ENCODE measurements around the gene DAB2IP. TPM values are rescaled to one million over a fixed set of nuclear protein-coding genes. Genes with fewer than 3 reads are reported as not detected.

The DAB2IP gene
- total RNA-seq, 2 experiments from 2014 or later, result not detected

GRCh38 chr9:121652838-121653231 is 1.4 kb downstream of the DAB2IP start:
- Mint-ChIP-seq H3K4me3 (no peak overlapping the region), H3K9me3 (no peaks in the 10 kb centered on the region), H3K27me3 (peaks cover 45% of the 10 kb centered on the region), H3K4me1 (peaks cover 2% of the 10 kb centered on the region), H3K36me3 (ENCODE audit: low read depth) (no peaks in the 10 kb centered on the region), H3K27ac (no peak overlapping the region)
- CTCF ChIA-PET, result interaction anchor here (0.6 to 1.0 kb wide), 2 partner anchors 12 to 103 kb away, joined by 3 to 4 read pairs; no protein-coding TSS in a partner anchor
- POLR2A ChIA-PET, result no interaction called here
- no peak for DNase-seq

- no peak overlapping the region for H3K27ac Mint-ChIP-seq
- ChIA-PET POLR2A (no interaction called here), CTCF (no interaction called here)
- no peaks in the 10 kb centered on the region for H3K9me3 Mint-ChIP-seq
- DNase-seq, result no peak
- peaks cover 2% of the 10 kb centered on the region for H3K4me1 Mint-ChIP-seq
- peaks cover 41% of the 10 kb centered on the region for H3K27me3 Mint-ChIP-seq
- H3K4me3 Mint-ChIP-seq, result no peak overlapping the region
- H3K36me3 Mint-ChIP-seq (ENCODE audit: low read depth), result no peaks in the 10 kb centered on the region
Observed at GRCh38 chr9:121654499-121655140, 3.2 kb downstream of the DAB2IP start.

GRCh38 chr9:121655231-121655755 is 3.9 kb downstream of the DAB2IP start:
- H3K4me3 Mint-ChIP-seq, result no peak overlapping the region
- H3K9me3 Mint-ChIP-seq, result no peaks in the 10 kb centered on the region
- DNase-seq, result no peak
- ChIA-PET CTCF (no interaction called here), POLR2A (no interaction called here)
- peaks cover 2% of the 10 kb centered on the region for H3K4me1 Mint-ChIP-seq
- peaks cover 37% of the 10 kb centered on the region for H3K27me3 Mint-ChIP-seq
- no peaks in the 10 kb centered on the region for H3K36me3 Mint-ChIP-seq (ENCODE audit: low read depth)
- no peak overlapping the region for H3K27ac Mint-ChIP-seq

- CTCF ChIA-PET, result no interaction called here
- H3K9me3 Mint-ChIP-seq, result no peaks in the 10 kb centered on the region
- peaks cover 26% of the 10 kb centered on the region for H3K27me3 Mint-ChIP-seq
Observed at GRCh38 chr9:121656941-121657470, 5.6 kb downstream of the DAB2IP start.

GRCh38 chr9:121658166-121658565 is 6.7 kb downstream of the DAB2IP start:
- H3K36me3 Mint-ChIP-seq (ENCODE audit: low read depth), result no peaks in the 10 kb centered on the region
- CTCF ChIA-PET, result no interaction called here
- no peaks in the 10 kb centered on the region for H3K4me1 Mint-ChIP-seq
- peaks cover 23% of the 10 kb centered on the region for H3K27me3 Mint-ChIP-seq
- POLR2A ChIA-PET, result no interaction called here
- DNase-seq, result no peak
- no peak overlapping the region for H3K27ac Mint-ChIP-seq
- no peaks in the 10 kb centered on the region for H3K9me3 Mint-ChIP-seq
- no peak overlapping the region for H3K4me3 Mint-ChIP-seq

More at GRCh38 chr9:121656941-121657470, 5.6 kb downstream of the DAB2IP start:
- Mint-ChIP-seq H3K4me1 (no peaks in the 10 kb centered on the region), H3K36me3 (ENCODE audit: low read depth) (no peaks in the 10 kb centered on the region), H3K27ac (no peak overlapping the region), H3K4me3 (no peak overlapping the region)
- DNase-seq, result no peak
- POLR2A ChIA-PET, result no interaction called here

- Mint-ChIP-seq H3K9me3 (no peaks in the 10 kb centered on the region), H3K4me3 (no peak overlapping the region), H3K27me3 (peaks cover 21% of the 10 kb centered on the region), H3K36me3 (ENCODE audit: low read depth) (no peaks in the 10 kb centered on the region), H3K4me1 (no peaks in the 10 kb centered on the region), H3K27ac (no peak overlapping the region)
- ChIA-PET CTCF (no interaction called here), POLR2A (no interaction called here)
- DNase-seq, result no peak
Observed at GRCh38 chr9:121658591-121658990, 7.2 kb downstream of the DAB2IP start.

- Mint-ChIP-seq H3K36me3 (ENCODE audit: low read depth) (no peaks in the 10 kb centered on the region), H3K9me3 (no peaks in the 10 kb centered on the region), H3K27ac (no peak overlapping the region), H3K4me1 (no peaks in the 10 kb centered on the region), H3K4me3 (no peak overlapping the region), H3K27me3 (peaks cover 19% of the 10 kb centered on the region)
- ChIA-PET POLR2A (no interaction called here), CTCF (interaction anchor here (1.0 kb wide), 1 partner anchor 24 kb away, joined by 3 read pairs; no protein-coding TSS in a partner anchor)
- no peak for DNase-seq
Observed at GRCh38 chr9:121660367-121660766, 8.9 kb downstream of the DAB2IP start.

GRCh38 chr9:121660876-121661275 is 9.4 kb downstream of the DAB2IP start:
- H3K27ac Mint-ChIP-seq, result no peak overlapping the region
- no peak overlapping the region for H3K4me3 Mint-ChIP-seq
- peaks cover 19% of the 10 kb centered on the region for H3K27me3 Mint-ChIP-seq
- no peaks in the 10 kb centered on the region for H3K9me3 Mint-ChIP-seq
- CTCF ChIA-PET, result no interaction called here
- no peaks in the 10 kb centered on the region for H3K36me3 Mint-ChIP-seq (ENCODE audit: low read depth)
- POLR2A ChIA-PET, result no interaction called here
- no peaks in the 10 kb centered on the region for H3K4me1 Mint-ChIP-seq
- no peak for DNase-seq

- peaks cover 22% of the 10 kb centered on the region for H3K27me3 Mint-ChIP-seq
- POLR2A ChIA-PET, result no interaction called here
Observed at GRCh38 chr9:121661328-121661727, 9.9 kb downstream of the DAB2IP start.

GRCh38 chr9:121662359-121662758 is 10.9 kb downstream of the DAB2IP start:
- H3K4me3 Mint-ChIP-seq, result no peak overlapping the region
- no peaks in the 10 kb centered on the region for H3K36me3 Mint-ChIP-seq (ENCODE audit: low read depth)
- H3K27ac Mint-ChIP-seq, result no peak overlapping the region
- ChIA-PET CTCF (interaction anchor here (0.9 kb wide), 1 partner anchor 112 kb away, joined by 4 read pairs; no protein-coding TSS in a partner anchor), POLR2A (no interaction called here)
- DNase-seq, result no peak
- H3K27me3 Mint-ChIP-seq, result peaks cover 20% of the 10 kb centered on the region
- H3K9me3 Mint-ChIP-seq, result no peaks in the 10 kb centered on the region
- no peaks in the 10 kb centered on the region for H3K4me1 Mint-ChIP-seq

More at GRCh38 chr9:121661328-121661727, 9.9 kb downstream of the DAB2IP start:
- no peak for DNase-seq
- CTCF ChIA-PET, result no interaction called here
- no peaks in the 10 kb centered on the region for H3K36me3 Mint-ChIP-seq (ENCODE audit: low read depth)
- H3K27ac Mint-ChIP-seq, result no peak overlapping the region
- H3K4me3 Mint-ChIP-seq, result no peak overlapping the region
- H3K9me3 Mint-ChIP-seq, result no peaks in the 10 kb centered on the region
- H3K4me1 Mint-ChIP-seq, result no peaks in the 10 kb centered on the region

- H3K4me1 Mint-ChIP-seq, result no peaks in the 10 kb centered on the region
- H3K27me3 Mint-ChIP-seq, result peaks cover 20% of the 10 kb centered on the region
- H3K36me3 Mint-ChIP-seq (ENCODE audit: low read depth), result no peaks in the 10 kb centered on the region
- no peak for DNase-seq
- H3K27ac Mint-ChIP-seq, result no peak overlapping the region
- H3K4me3 Mint-ChIP-seq, result no peak overlapping the region
- ChIA-PET CTCF (interaction anchor here (0.9 kb wide), 1 partner anchor 113 kb away, joined by 4 read pairs; no protein-coding TSS in a partner anchor), POLR2A (no interaction called here)
- no peaks in the 10 kb centered on the region for H3K9me3 Mint-ChIP-seq
Observed at GRCh38 chr9:121662891-121663580, 11.6 kb downstream of the DAB2IP start.

GRCh38 chr9:121663591-121663990 is 12.2 kb downstream of the DAB2IP start:
- Mint-ChIP-seq H3K27me3 (peaks cover 20% of the 10 kb centered on the region), H3K4me1 (no peaks in the 10 kb centered on the region), H3K4me3 (no peak overlapping the region), H3K9me3 (no peaks in the 10 kb centered on the region), H3K36me3 (ENCODE audit: low read depth) (no peaks in the 10 kb centered on the region), H3K27ac (no peak overlapping the region)
- no peak for DNase-seq
- POLR2A ChIA-PET, result no interaction called here
- CTCF ChIA-PET, result interaction anchor here (0.6 kb wide), 1 partner anchor 1519 kb away, joined by 4 read pairs; no protein-coding TSS in a partner anchor

- POLR2A ChIA-PET, result no interaction called here
- H3K27me3 Mint-ChIP-seq, result peaks cover 24% of the 10 kb centered on the region
- CTCF ChIA-PET, result interaction anchor here (1.4 kb wide), 1 partner anchor 18 kb away, joined by 4 read pairs; no protein-coding TSS in a partner anchor
- no peaks in the 10 kb centered on the region for H3K9me3 Mint-ChIP-seq
- no peaks in the 10 kb centered on the region for H3K4me1 Mint-ChIP-seq
- H3K27ac Mint-ChIP-seq, result no peak overlapping the region
- no peak for DNase-seq
- H3K4me3 Mint-ChIP-seq, result no peak overlapping the region
- no peaks in the 10 kb centered on the region for H3K36me3 Mint-ChIP-seq (ENCODE audit: low read depth)
Observed at GRCh38 chr9:121666294-121666693, 14.9 kb downstream of the DAB2IP start.

Measured in activated CD4-positive, alpha-beta memory T cell treated with anti-CD3 and anti-CD28 coated beads, Interleukin-2, amount 10 ng/mL, durations not matched to agents 7 days and 5 days (primary cell).